Effector CD8-positive, alpha-beta T cell (primary cell): Measurements from ENCODE around the gene RAD51B.

Source experiments
- DNase-seq: peaks from one replicate; lab custom pipeline; 2025; lab: John Stamatoyannopoulos, UW

RAD51B gene

DNA sequence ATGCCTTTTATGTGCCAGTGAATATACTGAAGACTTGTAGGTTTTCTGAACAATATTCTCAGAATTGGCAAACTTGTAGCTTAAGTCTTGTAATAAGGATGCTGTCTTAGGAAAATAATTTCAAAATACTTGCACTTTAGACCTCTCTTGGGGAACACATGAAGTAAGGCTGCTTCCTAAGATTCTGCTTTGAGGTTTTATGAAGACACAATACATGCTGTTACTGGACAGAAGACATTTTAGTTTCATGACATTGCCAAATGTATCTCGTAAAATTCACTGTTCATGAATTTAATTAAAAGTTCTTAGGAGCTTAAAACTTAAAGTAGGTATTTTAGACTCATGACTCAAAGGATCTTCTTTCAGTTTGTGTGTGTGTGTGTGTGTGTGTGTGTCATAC, 80.7 kb downstream of the RAD51B start:
- no peak for DNase-seq

DNA sequence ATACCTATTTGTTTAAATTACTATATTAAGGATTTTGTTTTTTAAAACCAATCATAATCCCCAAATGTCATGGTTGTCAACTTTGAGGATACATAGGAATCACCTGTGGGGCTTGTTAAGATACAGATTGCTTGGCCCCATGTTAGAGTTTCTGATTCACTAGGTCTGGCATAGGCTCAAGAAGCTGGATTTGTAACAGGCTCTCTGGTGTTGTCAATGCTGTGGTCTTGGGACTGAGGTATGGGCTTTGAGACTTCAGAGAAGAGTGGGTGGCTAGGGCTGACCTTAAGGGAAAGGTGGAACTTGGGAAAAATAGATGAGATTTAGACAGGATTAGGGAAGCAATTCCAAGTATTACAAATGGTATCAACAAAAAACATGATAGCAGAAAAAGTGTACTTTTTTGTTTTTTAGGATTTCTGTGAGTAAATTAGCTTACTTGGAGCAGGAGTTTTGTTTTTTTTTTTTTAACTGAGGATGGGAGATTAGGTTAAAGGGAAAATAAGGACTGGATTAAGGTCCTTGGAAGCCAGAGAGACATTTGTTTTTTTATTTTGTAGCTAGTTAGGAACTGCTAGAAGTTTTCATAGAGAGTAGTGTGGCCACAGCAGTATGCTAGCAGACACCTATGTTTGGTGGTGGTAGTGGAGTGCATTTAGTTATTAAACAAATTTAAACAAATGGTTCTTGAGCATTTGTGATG, 88.6 kb downstream of the RAD51B start:
- no peak for DNase-seq

DNA sequence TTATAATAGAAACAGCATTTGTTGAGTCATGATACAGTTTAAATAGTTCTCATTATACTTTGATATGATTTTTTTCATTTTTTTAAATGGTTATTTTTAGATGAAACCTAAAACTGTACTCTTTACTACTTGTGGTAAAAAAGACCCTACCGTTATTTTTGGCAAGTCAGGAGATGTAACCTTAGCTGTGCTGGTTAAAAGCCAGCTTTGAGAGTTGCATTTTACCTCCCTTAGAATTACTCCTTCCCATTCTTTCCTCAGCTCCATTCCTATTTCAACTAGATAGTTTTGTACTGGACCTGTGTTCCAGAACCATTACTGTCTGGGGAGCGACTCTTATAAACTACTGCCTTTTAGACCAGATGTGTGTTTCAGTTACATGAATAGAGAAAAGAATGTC, 92.0 kb downstream of the RAD51B start:
- DNase-seq = no peak

DNA sequence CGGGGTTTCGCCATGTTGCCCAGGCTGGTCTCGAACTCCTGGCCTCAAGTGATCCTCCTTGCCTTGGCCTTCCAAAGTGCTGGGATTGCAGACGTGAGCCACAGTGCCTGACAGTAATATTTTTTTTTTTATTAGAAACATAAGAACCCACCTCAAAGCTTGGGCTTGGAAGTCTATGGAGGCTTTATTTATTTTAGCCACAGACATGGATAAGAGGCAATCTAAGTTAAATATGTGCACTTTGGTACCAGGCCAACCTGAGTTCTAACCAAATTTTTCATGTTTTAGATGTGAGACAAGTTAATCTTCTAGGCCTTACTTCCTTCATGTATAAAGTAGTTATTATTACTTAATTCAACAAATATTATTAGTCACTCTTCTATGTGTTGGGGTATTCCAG, 96.9 kb downstream of the RAD51B start:
- DNase-seq = no peak

DNA sequence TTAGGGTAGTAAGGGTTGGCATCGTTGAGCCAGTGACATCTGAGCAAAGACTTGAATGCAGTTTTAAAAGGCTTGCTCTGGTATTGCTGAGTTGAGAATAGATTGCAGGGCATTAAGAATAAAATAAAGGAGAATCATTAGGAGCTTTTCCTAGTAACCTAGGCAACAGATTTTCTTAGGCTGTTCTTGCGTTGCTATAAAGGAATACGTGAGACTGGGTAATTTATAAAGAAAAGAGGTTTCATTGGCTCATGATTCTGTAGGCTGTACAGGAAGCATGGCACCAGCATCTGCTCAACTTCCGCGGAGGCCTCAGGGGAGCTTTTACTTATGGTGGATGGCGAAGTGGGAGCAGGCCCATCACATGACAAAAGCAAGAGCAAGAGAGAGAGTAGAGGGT, 97.4 kb downstream of the RAD51B start:
- no peak for DNase-seq

DNA sequence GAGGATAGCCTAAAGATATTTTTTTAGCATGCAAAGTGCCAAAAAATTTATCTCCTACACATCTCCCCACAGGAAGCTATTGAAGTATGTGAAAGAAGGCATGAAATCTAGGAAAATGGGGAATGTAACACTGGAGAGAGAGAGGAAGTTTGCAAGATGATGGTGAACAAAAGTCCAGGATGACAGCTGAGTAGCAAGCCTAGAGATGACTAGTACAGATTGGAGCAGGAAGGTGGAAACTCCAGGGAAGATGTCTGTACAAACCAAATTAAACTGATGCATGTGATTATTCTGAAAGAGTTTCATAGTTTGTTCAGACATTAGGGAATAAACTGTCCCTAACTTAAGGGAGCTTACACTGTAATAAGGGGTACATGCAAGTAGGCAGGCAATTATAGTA, 99.3 kb downstream of the RAD51B start:
- DNase-seq = no peak

DNA sequence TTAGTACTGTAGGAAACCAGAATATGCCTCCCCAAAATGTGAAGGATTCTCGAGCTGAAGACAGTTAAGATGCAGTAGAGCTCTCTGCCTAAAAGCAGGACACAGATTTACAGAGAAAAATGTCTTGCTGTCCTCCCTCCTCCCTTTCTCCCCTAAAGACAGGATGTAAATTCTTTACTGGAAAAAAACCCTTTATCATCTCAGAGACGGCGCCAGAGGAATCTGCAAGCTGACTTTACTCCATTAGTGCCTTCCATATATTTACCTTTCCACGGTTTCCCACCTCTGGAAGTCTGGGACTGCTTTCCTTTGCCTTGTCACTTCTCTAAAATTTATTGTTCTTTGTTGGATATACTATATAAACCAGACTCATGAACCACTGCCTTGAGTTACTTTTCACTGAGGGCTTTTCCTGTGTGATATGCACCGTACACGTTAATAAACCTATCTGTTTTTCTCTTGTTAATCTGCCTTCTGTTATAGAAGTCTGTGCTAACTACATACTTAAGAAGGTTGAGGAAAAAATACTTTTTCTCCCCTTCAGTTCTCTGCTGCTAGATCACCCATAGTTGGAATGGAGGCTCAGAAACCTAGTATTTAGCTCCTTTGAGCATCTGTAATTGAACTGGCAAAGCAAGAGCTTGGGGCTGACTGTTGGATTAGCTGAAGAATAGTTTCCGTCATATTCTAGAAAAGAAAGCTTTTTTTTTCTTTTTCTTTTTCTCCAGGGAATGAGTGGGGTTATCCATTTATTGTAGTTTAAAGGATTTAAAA, 99.9 kb downstream of the RAD51B start:
- no peak for DNase-seq

DNA sequence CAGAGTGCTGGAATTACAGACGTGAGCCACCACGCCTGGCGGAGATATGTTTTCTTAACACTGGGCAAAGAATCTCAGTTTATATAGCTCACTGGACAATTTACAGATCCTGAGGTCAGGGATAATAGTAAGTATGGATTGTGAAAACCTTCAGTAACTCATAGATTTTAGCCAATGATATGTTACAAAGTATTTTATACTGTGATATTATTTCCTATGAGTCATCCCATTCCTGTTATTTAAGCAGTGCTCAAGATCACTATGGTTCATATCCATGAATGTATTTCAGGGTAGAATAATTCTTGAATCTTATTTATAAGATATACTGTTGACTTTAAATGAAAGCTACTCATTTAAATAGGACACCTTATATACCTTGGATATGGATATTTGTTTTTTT, 107.2 kb downstream of the RAD51B start:
- no peak for DNase-seq

DNA sequence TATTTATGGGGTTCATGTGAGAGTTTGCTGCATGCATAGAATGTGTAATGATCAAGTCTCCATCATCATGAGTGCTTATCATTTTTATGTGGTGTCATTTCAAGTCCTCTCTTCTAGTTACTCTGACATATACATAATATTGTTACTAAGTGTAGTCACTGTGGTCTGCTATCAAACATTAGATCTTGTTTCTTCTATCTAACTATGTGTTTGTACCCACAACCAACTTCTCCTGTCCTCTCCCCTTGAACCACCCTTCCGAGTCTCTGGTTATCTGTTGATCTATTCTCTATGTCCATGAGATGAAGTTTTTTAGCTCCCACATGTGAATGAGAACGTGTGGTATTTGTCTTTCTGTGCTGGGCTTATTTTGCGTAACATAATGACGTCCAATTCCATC, 107.7 kb downstream of the RAD51B start:
- no peak for DNase-seq

DNA sequence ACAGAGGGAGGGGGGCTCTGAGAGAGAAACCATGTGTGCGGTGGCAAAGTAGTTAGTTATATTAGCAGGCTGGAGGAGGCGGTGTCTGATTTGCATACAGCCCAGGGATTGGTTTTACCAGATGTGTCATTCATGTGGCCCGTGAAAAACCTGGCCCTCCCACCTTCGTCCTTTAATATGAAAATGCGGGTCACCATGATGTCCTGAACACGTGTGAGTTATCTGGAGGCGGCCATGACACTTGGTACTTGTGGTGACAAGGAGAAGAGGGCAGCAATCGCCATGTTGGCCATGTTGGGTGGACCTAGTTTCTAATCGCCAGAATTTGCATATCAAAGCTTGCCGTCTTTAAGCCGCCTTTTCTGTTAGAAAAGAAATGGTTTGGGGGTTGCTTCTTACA, 108.8 kb downstream of the RAD51B start:
- no peak for DNase-seq

DNA sequence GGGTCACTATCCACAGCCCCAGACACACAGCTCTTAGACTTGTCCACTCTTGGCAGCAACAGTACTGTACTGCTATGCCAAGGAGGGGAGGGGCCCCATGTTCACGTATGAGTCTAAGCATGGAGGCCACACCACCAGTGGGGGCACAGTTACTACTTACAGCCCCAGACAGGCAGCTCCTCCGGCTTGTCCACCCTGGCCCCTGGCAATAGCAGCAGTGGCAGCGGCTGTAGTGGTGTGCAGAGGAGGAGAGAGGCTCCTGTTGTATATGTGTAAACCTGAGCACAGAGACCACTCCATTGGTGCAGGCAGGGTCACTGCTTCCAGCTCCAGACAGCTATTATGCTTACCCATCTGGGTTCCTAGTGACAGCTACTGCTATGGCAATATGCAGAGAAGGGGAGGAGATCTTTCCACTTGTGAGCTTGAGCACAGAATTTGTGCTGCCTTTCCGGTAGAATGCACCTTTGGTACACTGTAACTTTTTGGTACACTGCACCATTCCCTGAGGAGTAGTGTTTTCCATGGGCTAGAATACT, 113.2 kb downstream of the RAD51B start:
- DNase-seq = no peak

DNA sequence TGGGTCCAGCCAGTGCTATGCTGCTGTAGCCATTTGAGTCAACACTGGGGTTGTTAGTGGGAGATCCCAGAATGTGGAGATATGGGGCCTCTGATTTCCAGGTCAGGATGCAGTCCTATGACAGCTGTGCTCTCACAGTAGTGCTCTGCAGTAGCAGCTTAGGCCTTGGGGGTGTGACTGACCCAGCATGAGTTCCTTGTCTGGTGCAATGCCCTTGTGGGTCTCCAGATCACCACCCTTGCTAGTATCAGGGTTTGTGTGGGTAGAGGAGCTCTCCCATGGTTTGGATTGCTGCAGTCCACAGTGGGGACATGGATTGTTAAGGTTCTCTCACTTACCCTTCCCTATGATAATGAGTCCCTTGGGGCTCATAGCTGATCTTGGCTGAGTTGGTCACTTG, 113.7 kb downstream of the RAD51B start:
- no peak for DNase-seq

DNA sequence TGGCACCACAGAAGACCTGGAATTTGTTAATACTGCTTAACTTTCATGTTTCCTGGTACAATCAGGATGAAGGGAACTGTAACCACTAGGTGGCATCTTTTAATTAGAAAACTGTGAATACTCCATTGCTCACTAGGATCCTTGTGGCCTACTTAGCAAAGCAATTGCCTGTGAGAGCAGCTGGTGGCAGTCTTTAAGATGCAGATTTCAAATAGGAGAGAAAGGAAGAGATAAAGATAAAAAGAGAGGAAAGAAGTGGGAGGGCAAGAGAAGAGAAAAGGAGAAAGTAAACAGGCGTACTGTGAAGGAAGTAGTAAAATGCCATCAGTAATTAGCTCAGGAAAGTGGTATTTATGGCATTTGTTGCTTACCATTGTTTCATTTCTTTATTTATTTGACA, 114.5 kb downstream of the RAD51B start:
- no peak for DNase-seq

DNA sequence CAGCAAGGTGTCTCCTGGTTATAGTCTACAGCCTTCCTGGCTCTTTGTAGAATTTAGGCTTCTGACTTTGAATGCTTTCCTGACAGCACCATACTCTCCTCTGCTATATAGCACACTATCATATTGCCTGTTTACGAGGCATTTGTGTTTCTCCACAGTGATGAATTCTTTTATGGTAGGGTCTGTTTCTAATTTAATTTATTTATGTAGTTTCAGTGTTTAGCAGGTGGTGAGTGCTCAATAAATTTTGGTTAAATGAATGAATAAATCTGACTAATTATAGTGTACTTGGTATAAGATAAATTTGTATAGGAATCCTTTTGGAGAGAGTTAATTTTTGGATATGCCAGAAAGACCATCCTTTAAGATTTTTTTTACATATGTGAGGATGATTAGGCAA, 115.3 kb downstream of the RAD51B start:
- no peak for DNase-seq

DNA sequence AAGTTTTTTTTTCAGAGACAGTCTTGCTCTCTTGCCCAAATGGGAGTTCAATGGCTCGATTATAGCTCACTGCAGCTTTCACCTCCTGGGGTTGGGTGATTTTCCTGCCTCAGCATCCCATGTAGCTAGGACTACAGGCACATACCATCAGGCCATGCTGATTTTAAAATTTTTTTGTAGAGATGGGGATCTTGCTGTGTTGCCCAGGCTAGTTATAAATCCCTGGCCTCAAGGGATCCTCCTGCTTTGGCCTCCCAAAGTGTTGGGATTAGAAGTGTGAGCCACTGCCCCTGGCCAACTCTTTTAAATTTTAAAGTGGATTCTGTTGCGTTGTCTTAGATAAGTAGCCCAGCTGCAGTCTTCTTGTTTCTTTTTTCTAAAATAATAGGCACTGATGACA, 115.8 kb downstream of the RAD51B start:
- DNase-seq = no peak

DNA sequence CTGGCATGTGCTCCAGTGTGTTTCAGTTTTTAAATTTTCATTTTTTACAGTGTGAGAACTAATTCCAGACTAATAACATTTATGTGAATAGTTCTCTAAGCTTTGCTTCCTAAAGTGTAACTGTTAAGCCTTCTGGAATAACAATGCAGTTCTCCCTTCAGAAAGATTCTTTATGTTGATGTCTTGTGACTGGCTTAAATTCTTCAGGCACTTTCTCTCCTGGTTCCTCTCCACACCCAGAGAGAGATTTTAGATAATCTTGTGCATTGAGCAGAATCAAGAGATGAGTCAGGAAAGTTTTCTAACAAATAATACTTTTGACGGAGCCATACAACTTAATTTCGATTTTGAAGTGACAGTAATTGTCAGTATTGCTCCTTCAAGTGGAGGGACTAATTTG, 118.5 kb downstream of the RAD51B start:
- no peak for DNase-seq

DNA sequence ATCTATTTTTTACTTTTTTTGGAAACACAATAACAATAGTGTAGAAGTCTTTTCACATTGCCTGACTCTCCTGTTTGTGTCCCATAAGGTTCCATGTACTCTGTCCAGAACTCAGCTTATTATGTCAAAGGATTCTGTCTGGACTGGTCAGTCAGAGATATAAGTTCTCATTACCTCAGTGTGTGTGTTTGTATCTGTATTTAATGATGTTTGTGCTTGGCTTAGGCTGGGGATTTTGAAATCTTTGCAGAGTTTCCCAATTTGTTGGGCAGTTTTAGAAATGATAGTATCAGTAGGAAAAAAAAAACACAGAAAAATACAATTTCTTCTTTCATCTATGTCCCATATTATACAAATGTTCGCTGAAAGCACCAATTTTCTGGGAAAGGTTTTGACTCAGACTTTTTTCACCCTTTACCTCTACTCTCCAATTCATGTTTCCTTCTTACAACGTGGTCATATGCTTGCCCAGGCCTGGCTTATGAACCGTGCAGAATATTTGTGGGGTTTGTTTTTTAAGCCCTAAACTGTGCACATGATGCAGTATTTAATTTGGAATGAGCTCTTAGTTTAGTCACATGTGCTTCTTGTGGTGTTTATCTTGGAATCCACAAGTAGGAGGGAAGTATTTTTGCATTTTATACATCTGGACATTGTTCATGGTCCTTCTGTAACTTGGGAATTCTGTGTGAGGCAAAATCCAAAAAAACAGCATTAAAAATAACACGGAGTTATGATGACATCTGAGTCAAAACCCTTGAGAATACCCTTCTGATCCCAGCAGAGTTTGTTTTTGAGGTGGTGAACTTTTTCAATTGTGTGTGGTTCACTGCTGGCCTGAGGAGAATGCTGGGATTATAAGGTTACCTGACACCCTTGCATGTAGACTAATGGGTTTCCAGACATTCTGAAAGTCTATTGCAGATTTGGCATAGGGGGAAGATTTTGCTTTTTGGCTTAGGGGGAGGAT, 121.2 kb downstream of the RAD51B start:
- no peak for DNase-seq

DNA sequence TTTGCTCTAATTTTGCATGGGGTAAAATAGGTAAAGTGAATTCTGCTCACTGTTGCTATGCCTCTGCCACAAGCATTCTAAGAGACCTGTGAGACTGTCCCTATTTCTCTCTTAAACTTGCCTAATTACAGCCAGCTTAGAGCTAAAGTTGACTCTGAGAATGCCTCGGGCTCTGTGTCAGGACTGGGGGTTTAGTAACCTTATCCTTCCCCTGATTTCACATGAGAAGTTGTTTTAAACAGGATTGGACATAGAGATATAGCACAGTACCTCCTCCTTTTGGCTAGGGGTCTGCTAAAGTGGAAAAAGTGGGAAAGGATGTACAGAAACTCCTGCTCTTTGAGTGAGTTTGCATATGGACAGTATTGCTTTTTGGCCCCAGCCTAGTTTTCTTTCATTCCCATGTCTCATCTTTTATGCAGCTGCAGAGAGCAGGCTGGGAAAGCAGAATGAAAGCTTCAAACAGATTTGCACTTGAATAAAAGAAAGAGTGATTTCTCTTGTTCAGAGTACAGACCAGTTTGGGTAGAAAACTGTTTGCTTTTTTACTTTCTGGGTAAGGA, 122.0 kb downstream of the RAD51B start:
- no peak for DNase-seq

DNA sequence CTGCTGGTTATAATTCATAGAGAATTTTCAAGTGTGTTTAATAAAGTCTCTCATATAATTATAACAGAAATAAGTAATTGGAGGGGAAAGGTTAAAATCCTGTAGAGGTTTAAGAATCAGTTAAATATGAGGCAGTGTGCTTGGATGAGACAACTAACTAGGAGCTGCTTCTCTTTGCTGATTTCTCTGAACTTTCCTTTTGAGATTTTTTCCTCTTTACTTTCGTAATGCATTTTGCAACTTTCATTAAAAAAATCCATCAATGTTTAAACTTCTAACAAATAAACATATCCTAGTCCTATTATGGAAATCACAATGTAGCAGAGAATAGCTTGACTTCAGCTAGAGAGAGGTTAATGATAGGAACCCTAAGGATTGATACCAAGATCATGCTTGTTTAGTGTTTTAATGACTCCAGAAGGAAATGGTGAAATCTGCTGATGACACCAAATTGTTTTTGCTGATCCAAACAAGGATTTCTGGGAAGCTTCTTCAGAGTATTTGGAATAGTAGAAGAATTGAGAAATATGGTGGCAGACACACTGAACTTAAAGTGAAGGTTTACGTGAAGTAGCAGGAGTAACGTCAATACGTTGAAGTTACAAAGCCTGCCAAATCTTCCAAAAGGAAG, 122.6 kb downstream of the RAD51B start:
- no peak for DNase-seq

DNA sequence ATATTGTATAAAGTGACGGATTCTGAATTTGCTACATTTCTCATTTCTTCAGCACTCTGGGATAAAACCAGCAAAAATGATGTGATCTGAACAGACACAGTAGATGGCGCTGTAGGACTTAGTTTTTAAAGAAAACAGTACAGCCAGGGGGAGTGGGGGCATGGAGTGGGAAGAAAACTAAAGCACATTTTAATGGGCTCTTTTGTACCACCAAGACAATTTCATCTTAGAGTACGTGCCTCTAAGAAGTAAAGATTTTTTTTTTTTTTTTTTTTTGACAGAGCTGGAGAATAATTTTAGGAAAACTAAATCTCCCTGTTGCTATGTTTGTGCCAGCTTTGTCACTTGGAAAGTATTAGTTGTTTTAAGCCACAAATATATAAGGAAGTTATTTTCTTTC, 124.4 kb downstream of the RAD51B start:
- peak; percentile 1 for DNase-seq

DNA sequence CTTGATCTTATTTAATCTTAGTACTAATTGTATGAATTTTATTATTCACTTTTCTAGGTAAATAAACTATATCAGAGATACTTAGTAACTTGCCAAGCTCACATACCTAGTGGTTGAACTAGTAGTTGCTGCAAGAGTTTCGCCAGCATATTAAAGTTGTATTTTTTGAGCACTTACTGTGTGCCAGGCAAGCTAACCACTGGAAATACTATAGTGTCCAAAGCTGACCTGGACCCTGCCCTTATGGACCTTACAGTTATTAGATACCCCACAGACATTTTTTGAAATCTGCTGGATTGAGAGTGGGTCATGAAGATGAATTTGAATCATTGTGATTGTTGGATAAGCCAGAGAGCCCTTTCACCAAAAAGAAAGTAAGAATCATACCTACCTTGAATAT, 125.0 kb downstream of the RAD51B start:
- DNase-seq = no peak
